Islet precursor cell (in vitro differentiated cells): ENCODE results near the gene GLIS2.

Experiments used
- DNase-seq: peaks from one replicate; pipeline ENCODE4 v3.0.0-alpha.2; 2018

Gene GLIS2

GRCh38 chr16:4372578-4373355, 56.9 kb downstream of the GLIS2 start:
- no peak for DNase-seq

DNA sequence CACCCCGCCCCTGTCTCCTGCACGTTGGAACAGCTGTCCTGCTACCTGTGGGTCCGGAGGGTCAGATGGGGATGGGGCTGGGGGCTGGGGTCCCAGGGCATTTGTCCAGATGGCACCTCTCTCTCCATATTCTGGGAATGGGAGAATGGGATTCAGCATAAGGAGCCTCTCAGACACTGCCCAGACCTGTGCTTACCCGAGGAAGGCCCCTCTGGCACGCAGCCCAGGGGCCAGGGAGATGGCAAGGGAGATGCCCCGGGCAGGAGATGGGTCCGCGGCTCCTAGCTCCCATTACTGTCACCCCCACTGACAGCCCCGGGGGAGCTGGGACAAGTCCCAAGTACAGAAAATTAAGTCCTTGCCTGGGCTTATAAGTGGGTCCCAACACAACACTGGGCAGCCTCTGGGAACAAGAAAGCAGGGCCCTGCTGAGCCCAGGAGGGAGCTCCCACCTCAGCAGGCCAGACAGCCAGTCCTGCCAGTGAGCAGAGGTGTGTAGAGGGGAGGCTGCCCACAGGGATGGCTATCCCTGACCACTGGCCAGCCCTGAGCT, 57.6 kb downstream of the GLIS2 start:
- DNase-seq, result no peak

DNA sequence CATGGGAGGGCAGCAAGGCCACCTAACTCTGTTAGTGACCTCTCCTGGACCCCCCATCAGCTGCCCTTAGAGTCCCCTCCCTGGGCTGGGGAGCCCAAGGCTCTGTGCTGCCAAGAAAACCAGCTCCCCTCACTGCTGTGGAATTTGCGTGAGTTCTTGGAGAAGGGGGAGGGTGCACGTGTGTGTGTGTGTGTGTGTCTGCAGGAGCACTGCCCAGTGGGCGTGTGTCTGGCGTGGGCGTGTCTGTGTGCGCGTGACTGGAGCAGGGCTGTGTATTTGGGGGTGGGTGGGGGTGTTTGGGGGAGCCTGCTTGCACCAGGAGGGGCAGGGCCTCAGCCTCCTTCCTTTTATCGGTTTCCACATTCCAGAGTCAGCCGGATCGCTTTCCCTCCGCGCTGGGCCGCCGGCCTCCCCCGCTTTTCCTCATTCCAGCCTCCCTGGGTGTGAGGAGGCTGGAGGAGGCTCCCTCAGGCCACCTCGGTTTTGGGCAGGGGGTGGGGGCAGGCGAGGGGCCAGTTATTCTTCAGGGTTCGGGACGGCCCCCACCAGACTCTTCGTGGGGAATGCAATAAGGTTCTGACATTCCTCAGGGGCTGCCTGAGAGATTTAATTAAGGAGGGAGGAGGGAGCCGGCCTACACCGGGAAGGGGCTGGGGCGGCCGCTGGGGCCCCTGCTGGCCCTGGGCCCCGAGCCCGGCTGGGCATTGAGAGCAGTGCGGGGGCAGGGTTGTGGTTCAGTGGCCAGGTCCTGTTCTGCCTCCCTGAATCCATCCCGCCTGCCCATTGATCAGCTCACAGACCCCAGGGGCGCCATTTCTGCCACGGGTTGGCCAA, 58.3 kb downstream of the GLIS2 start:
- DNase-seq, result peak; percentile 84

- no peak for DNase-seq
Measured at GRCh38 chr16:4375717-4376116, 59.9 kb downstream of the GLIS2 start.

DNA sequence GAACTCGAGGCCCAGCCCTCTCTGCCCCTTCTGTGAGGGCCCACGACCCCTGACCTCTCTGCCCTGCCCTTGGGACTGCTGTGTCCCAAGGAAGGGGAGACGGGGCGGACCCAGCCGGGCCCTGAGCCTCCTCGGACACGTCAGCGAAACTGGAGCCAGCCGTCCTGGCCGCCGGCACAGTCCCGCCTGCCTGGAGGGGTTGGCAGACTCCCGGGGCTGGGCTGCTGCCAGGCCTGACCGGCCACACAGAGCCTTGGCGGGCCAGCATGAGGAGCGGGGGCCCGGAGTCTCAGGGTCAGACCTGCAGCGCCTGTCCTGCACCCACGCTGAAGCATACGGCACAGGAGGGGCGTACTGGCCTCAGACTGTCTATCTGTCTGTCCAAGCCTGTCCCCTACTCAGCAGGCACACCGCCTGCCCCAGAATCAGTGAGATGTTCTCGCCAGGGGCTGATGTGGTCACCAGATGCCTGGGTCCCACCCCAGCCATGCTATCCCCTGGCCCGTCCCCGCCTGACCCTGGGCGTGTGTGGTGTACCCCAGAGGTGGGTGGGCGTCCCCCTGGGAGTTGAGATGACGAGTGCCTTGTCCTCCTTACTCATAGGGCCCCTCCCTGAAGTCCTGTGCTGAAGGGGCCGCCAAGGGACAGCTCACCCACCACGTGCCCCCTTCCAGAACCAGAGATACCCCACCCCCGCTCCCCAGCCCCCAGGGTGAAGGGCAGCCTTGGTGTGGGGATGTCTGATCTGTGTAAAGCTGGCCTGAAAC, 60.4 kb downstream of the GLIS2 start:
- peak; percentile 57 for DNase-seq

DNA sequence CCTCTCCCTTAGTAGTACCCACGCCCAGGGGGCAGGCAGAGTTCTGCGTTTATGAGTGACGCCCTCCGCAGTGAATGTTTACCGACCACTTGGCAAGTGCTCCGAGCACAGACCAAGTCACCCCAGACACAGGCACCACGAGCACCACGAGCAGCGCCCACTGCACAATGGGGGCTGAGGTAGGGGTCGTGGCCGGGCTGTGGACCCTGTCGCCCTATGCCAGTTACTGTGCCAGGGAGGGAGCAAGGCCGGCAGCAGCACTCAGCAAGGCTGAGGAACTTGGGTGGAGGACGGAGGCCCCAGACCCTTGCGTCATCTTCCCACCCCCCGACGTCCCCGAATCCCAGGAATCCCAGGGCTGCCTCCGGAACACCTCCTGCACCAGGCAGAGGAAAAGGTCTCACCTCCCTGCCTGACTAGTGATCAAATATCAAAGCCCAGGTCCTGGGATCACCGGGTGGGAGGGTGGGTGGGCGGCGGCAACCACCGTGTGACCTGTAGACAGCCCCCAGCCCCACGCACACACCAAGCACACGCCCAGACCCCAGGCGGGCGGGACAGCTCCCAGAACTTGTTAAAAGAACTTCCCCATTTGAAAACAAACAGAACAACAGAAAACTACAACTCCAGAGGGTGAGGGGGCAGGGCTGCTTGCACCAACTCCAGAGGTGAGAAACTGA, 61.2 kb downstream of the GLIS2 start:
- DNase-seq, result peak; percentile 53

- DNase-seq, result peak; percentile 71
Measured at GRCh38 chr16:4377573-4378154, 61.8 kb downstream of the GLIS2 start.

DNA sequence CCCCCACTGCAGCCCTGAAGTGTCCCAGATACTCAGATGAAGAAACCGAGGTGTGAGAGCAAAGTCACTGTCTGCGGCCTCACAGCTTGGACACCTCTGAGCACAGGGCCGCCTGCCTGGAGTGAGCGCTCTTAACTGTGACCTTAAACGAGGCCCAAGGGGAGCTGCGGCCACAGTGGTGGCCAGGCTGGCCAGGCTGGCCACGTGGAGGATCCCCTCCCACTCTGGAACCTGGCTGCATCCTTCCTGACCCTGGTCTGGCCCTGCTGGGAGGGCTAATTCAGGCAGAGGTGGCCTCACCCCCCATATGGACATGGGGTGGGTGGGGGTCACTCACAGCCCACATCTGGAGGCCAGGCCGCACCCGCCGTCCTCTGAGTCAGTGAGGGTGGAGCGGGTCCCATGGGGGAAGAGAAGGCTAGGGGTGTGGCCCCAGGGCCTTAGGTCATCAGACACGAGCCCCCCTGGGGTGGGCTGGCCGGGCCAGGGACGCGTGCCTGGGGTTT, 62.3 kb downstream of the GLIS2 start:
- peak; percentile 50 for DNase-seq

- peak; percentile 63 for DNase-seq
Measured at GRCh38 chr16:4378999-4379690, 63.3 kb downstream of the GLIS2 start.

DNA sequence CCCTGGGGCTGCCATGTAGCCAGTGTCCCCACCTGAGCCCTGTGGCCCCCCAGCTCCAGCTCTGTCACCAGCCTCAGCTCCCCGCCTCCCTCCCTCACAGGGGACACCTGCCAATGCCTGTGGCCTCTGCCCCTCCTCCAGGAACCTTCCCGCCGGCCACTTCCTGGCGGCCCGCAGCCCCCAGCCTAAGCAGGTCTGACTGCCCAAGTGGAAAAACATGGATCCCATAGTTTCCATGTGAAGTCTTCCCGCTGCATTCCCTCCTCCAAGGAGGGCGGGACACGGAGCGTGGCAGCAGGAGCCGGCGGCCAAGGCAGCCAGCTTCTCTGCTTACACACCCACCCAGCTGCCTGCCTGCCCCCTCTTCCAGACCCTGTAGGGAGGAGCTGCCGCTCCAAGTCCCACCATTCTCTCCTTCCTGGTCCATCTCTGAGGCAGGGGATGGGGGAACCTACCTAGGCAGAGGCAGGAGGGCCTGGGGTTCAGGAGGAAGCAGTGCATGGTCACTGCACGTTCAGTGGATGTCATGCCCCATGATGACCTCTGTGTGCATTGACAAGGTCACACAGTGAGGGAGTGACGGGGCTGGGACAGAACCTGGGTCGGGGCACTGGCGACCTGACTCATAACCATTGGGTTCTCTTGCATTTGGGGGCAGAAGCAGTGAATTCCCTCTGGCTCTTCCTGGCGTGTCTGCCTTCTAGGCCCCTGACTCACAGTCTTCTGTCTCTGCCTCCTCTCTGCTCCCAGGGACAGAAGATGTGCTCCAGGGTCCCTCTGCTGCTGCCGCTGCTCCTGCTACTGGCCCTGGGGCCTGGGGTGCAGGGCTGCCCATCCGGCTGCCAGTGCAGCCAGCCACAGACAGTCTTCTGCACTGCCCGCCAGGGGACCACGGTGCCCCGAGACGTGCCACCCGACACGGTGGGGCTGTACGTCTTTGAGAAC, 64.5 kb downstream of the GLIS2 start:
- DNase-seq, result peak; percentile 48

DNA sequence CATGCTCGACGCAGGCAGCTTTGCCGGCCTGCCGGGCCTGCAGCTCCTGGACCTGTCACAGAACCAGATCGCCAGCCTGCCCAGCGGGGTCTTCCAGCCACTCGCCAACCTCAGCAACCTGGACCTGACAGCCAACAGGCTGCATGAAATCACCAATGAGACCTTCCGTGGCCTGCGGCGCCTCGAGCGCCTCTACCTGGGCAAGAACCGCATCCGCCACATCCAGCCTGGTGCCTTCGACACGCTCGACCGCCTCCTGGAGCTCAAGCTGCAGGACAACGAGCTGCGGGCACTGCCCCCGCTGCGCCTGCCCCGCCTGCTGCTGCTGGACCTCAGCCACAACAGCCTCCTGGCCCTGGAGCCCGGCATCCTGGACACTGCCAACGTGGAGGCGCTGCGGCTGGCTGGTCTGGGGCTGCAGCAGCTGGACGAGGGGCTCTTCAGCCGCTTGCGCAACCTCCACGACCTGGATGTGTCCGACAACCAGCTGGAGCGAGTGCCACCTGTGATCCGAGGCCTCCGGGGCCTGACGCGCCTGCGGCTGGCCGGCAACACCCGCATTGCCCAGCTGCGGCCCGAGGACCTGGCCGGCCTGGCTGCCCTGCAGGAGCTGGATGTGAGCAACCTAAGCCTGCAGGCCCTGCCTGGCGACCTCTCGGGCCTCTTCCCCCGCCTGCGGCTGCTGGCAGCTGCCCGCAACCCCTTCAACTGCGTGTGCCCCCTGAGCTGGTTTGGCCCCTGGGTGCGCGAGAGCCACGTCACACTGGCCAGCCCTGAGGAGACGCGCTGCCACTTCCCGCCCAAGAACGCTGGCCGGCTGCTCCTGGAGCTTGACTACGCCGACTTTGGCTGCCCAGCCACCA, 65.4 kb downstream of the GLIS2 start:
- peak; percentile 55 for DNase-seq

DNA sequence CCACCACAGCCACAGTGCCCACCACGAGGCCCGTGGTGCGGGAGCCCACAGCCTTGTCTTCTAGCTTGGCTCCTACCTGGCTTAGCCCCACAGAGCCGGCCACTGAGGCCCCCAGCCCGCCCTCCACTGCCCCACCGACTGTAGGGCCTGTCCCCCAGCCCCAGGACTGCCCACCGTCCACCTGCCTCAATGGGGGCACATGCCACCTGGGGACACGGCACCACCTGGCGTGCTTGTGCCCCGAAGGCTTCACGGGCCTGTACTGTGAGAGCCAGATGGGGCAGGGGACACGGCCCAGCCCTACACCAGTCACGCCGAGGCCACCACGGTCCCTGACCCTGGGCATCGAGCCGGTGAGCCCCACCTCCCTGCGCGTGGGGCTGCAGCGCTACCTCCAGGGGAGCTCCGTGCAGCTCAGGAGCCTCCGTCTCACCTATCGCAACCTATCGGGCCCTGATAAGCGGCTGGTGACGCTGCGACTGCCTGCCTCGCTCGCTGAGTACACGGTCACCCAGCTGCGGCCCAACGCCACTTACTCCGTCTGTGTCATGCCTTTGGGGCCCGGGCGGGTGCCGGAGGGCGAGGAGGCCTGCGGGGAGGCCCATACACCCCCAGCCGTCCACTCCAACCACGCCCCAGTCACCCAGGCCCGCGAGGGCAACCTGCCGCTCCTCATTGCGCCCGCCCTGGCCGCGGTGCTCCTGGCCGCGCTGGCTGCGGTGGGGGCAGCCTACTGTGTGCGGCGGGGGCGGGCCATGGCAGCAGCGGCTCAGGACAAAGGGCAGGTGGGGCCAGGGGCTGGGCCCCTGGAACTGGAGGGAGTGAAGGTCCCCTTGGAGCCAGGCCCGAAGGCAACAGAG, 66.3 kb downstream of the GLIS2 start:
- peak; percentile 46 for DNase-seq

- DNase-seq, result no peak
Measured at GRCh38 chr16:4382795-4383357, 67.0 kb downstream of the GLIS2 start.

GRCh38 chr16:4383591-4384444, 68.0 kb downstream of the GLIS2 start:
- DNase-seq, result peak; percentile 49

- peak; percentile 81 for DNase-seq
Measured at GRCh38 chr16:4384509-4384942, 68.7 kb downstream of the GLIS2 start.

DNA sequence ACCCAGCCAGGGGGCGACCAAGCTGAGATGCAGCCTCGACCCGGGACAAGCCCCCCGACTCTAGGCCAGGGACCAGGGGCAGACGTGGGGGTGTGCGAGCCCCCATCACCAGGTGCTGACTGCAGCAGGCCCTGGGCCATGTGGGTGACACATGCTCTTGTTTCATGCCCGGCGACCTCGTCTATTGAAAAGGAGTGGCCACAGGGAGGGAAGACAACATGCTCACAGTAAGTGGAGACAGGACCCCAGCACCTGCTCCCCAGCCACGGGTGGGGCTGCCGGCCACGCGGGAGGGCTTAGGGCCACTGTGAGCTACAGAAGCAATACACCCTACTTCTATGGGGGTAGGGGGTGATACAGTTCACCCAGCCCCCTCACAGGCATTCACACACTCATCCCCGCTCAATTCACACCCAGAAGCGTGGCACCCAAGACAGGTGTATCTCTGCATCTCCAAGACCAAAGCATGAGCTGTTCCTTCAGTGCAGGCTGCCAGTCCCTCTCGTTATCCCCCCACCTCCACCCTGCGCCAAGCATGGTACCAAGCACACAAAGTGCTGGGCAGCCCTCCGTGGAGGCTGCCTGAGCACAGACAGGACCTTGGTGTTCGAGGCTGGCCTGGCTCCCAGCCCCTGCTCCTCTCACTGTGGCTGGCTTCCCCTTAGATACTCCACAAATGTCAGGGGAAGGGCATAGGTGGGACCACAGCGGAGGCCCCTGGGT, 69.4 kb downstream of the GLIS2 start:
- DNase-seq, result peak; percentile 55
